OCI-LY7 (cell line): ENCODE results near the gene CFAP97. TPM values are rescaled to one million over a fixed set of nuclear protein-coding genes. Genes with fewer than 3 reads are reported as not detected.
A peak's percentile ranks its signal among the peaks of the same experiment; 100 is the strongest.
"Not testable (repeated sequence)": the region's sequence is repeated elsewhere in the genome, so short reads cannot be mapped to it uniquely, and the experiment has no call there.

ENCODE experiments used
- BruUV-seq: library from RNA; stranded (reverse); fragments of 400-500 nt; replicated peaks from 2 replicates; lab custom pipeline; 2021; lab: Mats Ljungman, UMichigan
- CTCF ChIA-PET: fragments of 300-600 bp; sonication (Branson Sonifier 250); formaldehyde crosslinking; loops from one replicate; lab custom pipeline; 2022; ENCODE audit warnings: antibody characterized with exemption; ENCODE audit not compliant: unreplicated experiment; lab: Charles Lee
- POLR2A ChIA-PET: fragments of 300-600 bp; sonication (Branson Sonifier 250); formaldehyde crosslinking; loops from one replicate; lab custom pipeline; 2022; ENCODE audit warnings: antibody characterized with exemption; lab: Charles Lee
- DNase-seq: peaks from one replicate; pipeline ENCODE4 v3.0.0-alpha.2; 2015; ENCODE audit warnings: low spot score
- H2AFZ ChIP-seq: fragments of 200-600 bp; sonication (generic), shearing (Covaris generic); 2 replicates; pipeline ENCODE4 v1.6.1; 2014; ENCODE audit warnings: mild to moderate bottlenecking, antibody characterized with exemption, low read length, moderate library complexity
- H3K27ac ChIP-seq: fragments of 200-600 bp; sonication (generic); 2 replicates; pipeline ENCODE4 v1.5.1; 2014; ENCODE audit warnings: mixed run types, low read depth, mild to moderate bottlenecking, moderate library complexity, low read length, inconsistent platforms; ENCODE audit not compliant: poor library complexity, severe bottlenecking
- H3K36me3 ChIP-seq: fragments of 200-600 bp; sonication (generic); 2 replicates; pipeline ENCODE4 v1.6.1; 2014; ENCODE audit warnings: mild to moderate bottlenecking, antibody characterized with exemption, low read length, moderate library complexity, mixed read lengths; ENCODE audit not compliant: insufficient read depth
- H3K4me1 ChIP-seq: fragments of 200-600 bp; sonication (generic); 2 replicates; pipeline ENCODE4 v1.5.1; 2014; ENCODE audit warnings: mild to moderate bottlenecking, low read length; ENCODE audit not compliant: insufficient read depth, poor library complexity, severe bottlenecking
- H3K4me2 ChIP-seq: fragments of 200-600 bp; sonication (generic); 2 replicates; pipeline ENCODE4 v1.6.1; 2014; ENCODE audit warnings: mild to moderate bottlenecking, low read length
- H3K4me3 ChIP-seq: fragments of 200-600 bp; sonication (generic); 2 replicates; pipeline ENCODE4 v1.5.1; 2014; ENCODE audit warnings: mild to moderate bottlenecking, low read depth, low read length; ENCODE audit not compliant: poor library complexity, severe bottlenecking
- H3K79me2 ChIP-seq: fragments of 200-600 bp; sonication (generic); 2 replicates; pipeline ENCODE4 v1.6.1; 2016; ENCODE audit warnings: low read depth, mild to moderate bottlenecking, low read length, moderate library complexity, mixed read lengths; ENCODE audit not compliant: insufficient read depth
- H3K9me2 ChIP-seq: fragments of 200-600 bp; sonication (generic); 2 replicates; pipeline ENCODE4 v1.6.1; 2016; ENCODE audit warnings: mild to moderate bottlenecking, low read length, mixed read lengths; ENCODE audit not compliant: insufficient read depth
- H3K9me3 ChIP-seq: fragments of 200-600 bp; sonication (generic); 2 replicates; pipeline ENCODE4 v1.6.1; 2014; ENCODE audit warnings: mild to moderate bottlenecking, mixed run types, low read length, mixed read lengths
- H4K20me1 ChIP-seq: fragments of 200-600 bp; sonication (generic); 2 replicates; pipeline ENCODE4 v1.6.1; 2014; ENCODE audit warnings: mild to moderate bottlenecking, antibody characterized with exemption, low read length, moderate library complexity, mixed read lengths; ENCODE audit not compliant: insufficient read depth
- EZH2phosphoT487 ChIP-seq: fragments of 200-600 bp; sonication (generic); IDR thresholded peaks from 2 replicates; pipeline ENCODE4 v1.6.1; 2018; ENCODE audit warnings: low read depth, borderline replicate concordance, mild to moderate bottlenecking, mixed run types, antibody characterized with exemption, low read length, moderate library complexity, mixed read lengths
- intact Hi-C: fragments of 100-400 bp; cut with micrococcal nuclease; formaldehyde crosslinking; loops from one replicate; pipeline ENCODE4 v1.10.0; 2022; ENCODE audit not compliant: unreplicated experiment
- total RNA-seq, 2 experiments: library from RNA; depleted of rRNA in 1 of 2; stranded (reverse); fragments of >200 nt in 1 of 2; shearing (Covaris generic) in 1 of 2; gene quantifications; 2 replicates each; pipeline ENCODE4 v1.2.3, GENCODE V29; 2014 to 2022
- TF ChIP-seq, protein P1 (sequence below): fragments of 200-600 bp; sonication (generic); conservative IDR thresholded peaks from 2 replicates; pipeline ENCODE4 v1.5.1; 2014; ENCODE audit warnings: mild to moderate bottlenecking, antibody characterized with exemption, low read length, moderate library complexity, mixed read lengths

CFAP97 gene
- total RNA-seq, 2 experiments from 2014 or later: 22.7 to 57.3 TPM

DNA sequence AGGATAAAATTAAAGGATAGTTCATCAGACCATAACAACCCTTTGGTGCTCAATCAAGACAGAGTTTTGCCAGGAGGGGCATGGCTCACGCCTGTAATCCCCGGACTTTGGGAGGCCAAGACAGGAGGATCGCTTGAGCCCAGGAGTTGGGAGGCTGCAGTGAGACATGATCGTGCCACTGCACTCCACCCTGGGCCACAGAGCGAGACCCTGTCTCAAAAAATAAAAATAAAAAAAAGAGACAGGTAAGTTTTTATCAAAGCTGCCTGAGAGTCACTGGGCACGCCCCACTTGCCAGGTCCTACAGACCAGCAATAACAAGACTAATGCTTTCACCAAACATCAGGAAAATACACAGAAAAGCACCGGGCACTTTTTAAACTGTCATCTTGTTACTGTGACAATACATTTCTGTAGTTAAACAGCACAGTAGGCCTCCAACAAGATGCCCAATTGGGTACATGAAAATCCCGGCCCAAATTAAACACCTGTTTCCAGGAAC is 765 bp downstream of the CFAP97 start:
- ChIA-PET CTCF (no interaction called here), POLR2A (no interaction called here)
- Histone ChIP-seq H3K9me3 (no peaks in the 10 kb centered on the region), H3K27ac (peak overlapping the region; percentile 76), H3K4me3 (peak overlapping the region; percentile 78), H3K79me2 (peaks cover 23% of the 10 kb centered on the region; the same call in 1 of the 2 replicates), H3K4me1 (peaks cover 38% of the 10 kb centered on the region), H3K4me2 (peak overlapping the region; percentile 92), H2AFZ (peak overlapping the region; percentile 70), H4K20me1 (no peaks in the 10 kb centered on the region), H3K9me2 (no peaks in the 10 kb centered on the region), H3K36me3 (0 out of 2 replicates have a peak, but pooled peaks cover 11% of the 10 kb centered on the region)
- no peak for TF ChIP-seq EZH2phosphoT487
- TF ChIP-seq, protein P1, sequence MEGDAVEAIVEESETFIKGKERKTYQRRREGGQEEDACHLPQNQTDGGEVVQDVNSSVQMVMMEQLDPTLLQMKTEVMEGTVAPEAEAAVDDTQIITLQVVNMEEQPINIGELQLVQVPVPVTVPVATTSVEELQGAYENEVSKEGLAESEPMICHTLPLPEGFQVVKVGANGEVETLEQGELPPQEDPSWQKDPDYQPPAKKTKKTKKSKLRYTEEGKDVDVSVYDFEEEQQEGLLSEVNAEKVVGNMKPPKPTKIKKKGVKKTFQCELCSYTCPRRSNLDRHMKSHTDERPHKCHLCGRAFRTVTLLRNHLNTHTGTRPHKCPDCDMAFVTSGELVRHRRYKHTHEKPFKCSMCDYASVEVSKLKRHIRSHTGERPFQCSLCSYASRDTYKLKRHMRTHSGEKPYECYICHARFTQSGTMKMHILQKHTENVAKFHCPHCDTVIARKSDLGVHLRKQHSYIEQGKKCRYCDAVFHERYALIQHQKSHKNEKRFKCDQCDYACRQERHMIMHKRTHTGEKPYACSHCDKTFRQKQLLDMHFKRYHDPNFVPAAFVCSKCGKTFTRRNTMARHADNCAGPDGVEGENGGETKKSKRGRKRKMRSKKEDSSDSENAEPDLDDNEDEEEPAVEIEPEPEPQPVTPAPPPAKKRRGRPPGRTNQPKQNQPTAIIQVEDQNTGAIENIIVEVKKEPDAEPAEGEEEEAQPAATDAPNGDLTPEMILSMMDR: no peak
- intact Hi-C loops: loop anchor here (10.0 kb wide), 1 partner anchor 918 kb away; no protein-coding TSS in a partner anchor
- no peak for DNase-seq
- TSS peak; percentile 70 for BruUV-seq

DNA sequence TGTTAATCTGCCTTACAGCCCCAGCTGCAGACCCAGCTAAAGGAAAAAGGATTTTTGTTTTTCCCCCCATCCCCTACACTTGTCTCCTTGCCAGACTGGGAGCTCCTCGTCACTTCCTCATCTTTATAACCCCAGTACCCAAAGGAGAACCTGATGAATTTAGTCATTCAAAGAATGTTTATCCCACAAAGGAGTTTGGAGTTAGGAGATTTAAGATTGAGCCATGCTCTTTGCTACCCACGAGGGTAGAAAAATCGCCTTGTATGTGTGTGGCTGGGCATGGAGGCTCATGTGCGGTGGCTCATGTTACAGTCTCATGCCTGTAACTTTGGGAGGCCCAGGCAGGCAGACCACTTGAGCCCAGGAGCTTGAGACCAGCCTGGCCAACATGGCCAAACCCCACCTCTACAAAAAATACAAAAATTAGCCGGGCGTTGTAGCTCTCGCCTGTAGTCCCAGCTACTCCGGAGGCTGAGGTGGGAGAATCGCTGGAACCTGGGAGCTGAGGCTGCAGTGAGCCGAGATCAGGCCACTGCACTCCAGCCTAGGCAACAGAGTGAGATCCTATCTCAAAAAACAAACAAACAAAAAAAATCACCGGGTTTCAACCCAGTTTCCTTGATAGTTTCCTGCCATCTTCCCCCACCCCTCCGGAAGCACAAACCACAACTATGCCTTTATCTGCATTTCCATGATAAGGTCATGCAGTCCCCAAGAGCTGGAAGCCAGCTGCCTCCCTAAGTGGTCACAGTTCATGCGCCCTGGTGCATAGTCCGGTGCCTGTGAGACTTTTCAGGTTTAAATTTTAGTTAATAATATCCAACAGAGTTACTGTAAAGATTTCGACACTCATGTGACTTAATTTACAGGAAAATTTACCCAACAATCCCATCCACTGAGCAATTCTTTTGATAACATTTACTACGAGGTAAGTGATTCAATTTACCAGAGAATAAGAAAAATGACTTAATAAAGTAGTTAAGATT is 1.5 kb downstream of the CFAP97 start:
- no TSS peak for BruUV-seq
- CTCF ChIA-PET: no interaction called here
- Histone ChIP-seq H3K36me3 (0 out of 2 replicates have a peak, but pooled peaks cover 13% of the 10 kb centered on the region), H2AFZ (no peak overlapping the region), H3K4me3 (peak overlapping the region; percentile 78), H3K79me2 (peaks cover 23% of the 10 kb centered on the region; the same call in 1 of the 2 replicates), H3K9me3 (no peaks in the 10 kb centered on the region), H3K4me2 (peak overlapping the region; percentile 92), H3K27ac (peak overlapping the region; percentile 76), H4K20me1 (no peaks in the 10 kb centered on the region), H3K9me2 (no peaks in the 10 kb centered on the region), H3K4me1 (peaks cover 38% of the 10 kb centered on the region)
- POLR2A ChIA-PET: interaction anchor here (1.4 kb wide), 1 partner anchor 28 kb away, joined by 3 read pairs; no protein-coding TSS in a partner anchor
- TF ChIP-seq, protein P1: no peak
- TF ChIP-seq EZH2phosphoT487: no peak
- peak; percentile 31 for DNase-seq
- intact Hi-C loops: loop anchor here (10.0 kb wide), 1 partner anchor 917 kb away; no protein-coding TSS in a partner anchor

DNA sequence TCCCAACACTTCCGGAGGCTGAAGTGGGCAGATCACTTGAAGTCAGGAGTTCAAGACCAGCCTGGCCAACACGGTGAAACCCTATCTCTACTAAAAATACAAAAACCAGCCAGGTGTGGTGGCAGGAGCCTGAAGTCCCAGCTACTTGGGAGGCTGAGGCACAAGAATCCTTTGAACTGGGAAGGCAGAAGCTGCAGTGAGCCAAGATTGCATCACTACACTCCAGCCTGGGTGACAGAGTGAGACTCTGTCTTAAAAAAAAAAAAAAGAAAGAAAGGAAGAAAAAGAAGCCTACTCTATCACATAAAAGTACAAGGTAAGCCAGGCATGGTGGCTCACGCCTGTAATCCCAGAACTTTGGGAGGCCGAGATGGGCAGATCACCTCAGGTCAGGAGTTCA is 5.6 kb downstream of the CFAP97 start:
- H3K4me2 ChIP-seq, CTCF ChIA-PET: not testable (repeated sequence)

More for the DNA sequence above, 5.6 kb downstream of the CFAP97 start:
- peaks cover 16% of the 10 kb centered on the region for H3K4me1 ChIP-seq
- POLR2A ChIA-PET: interaction anchor here (1.0 to 1.8 kb wide), 4 partner anchors 12 to 47 kb away, joined by 4 to 5 read pairs (median 5); no protein-coding TSS in a partner anchor
- H3K4me3 ChIP-seq, H4K20me1 ChIP-seq, DNase-seq, H3K9me2 ChIP-seq, H3K27ac ChIP-seq, BruUV-seq, intact Hi-C loops, H3K9me3 ChIP-seq, H2AFZ ChIP-seq: not testable (repeated sequence)
- peaks cover 25% of the 10 kb centered on the region; the same call in 1 of the 2 replicates for H3K36me3 ChIP-seq
- peaks cover 26% of the 10 kb centered on the region; the same call in 1 of the 2 replicates for H3K79me2 ChIP-seq
